Mammary epithelial cell (primary cell): Measurements from ENCODE around the gene GALNTL6.

Source experiments
- EZH2 ChIP-seq: IDR thresholded peaks from 2 replicates; pipeline ENCODE4 v1.6.1; 2012; ENCODE audit warnings: low read length, inconsistent platforms, borderline replicate concordance
- TF ChIP-seq, protein P1 (sequence below), 2 donors: IDR thresholded peaks in 1 of 2; conservative IDR thresholded peaks in 1 of 2; 2 replicates each; pipeline ENCODE4 v1.5.1; 2011 to 2012; ENCODE audit warnings: inconsistent platforms in 2 of 2, low read length in 2 of 2, mild to moderate bottlenecking in 2 of 2, control low read depth in 1 of 2, low read depth in 1 of 2; ENCODE audit not compliant: insufficient read depth in 1 of 2; ENCODE audit errors: extremely low read depth in 1 of 2

DNA sequence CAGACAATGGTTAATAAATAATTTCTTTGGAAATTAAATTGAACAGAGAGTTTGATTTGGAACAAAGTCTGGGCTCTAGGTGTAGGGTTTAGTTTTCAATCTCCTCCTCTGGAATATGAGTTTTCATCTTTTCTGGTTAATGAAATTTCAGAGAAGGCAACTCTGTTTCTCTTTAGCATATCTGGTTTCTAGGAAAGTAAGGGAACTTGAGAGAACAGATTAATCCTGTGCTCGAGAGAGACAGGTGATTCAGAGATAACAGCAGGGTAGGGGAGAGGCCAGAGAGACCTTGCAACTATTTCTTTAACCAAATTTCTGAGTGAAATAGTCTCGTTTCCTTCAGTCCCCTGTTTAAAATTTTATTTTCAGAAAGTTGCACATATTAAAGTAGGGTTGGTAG lies 275.4 kb downstream of the GALNTL6 start:
- TF ChIP-seq, protein P1, sequence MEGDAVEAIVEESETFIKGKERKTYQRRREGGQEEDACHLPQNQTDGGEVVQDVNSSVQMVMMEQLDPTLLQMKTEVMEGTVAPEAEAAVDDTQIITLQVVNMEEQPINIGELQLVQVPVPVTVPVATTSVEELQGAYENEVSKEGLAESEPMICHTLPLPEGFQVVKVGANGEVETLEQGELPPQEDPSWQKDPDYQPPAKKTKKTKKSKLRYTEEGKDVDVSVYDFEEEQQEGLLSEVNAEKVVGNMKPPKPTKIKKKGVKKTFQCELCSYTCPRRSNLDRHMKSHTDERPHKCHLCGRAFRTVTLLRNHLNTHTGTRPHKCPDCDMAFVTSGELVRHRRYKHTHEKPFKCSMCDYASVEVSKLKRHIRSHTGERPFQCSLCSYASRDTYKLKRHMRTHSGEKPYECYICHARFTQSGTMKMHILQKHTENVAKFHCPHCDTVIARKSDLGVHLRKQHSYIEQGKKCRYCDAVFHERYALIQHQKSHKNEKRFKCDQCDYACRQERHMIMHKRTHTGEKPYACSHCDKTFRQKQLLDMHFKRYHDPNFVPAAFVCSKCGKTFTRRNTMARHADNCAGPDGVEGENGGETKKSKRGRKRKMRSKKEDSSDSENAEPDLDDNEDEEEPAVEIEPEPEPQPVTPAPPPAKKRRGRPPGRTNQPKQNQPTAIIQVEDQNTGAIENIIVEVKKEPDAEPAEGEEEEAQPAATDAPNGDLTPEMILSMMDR (conservative IDR thresholded peaks at IDR 0.05 in 1 of 2, IDR thresholded peaks at IDR 0.05 in 1 of 2; ENCODE audit: extremely low read depth in 1 of 2, insufficient read depth in 1 of 2, low read depth in 1 of 2, low read length in 2 of 2), result no peak
- TF ChIP-seq EZH2, result no peak
